Measurements from ENCODE around the gene NRIP2. TPM values are rescaled to one million over a fixed set of nuclear protein-coding genes. Genes with fewer than 3 reads are reported as not detected.
A peak's percentile ranks its signal among the peaks of the same experiment; 100 is the strongest.

Gene NRIP2
- total RNA-seq, 1 donor from 2014 or later: not detected

DNA sequence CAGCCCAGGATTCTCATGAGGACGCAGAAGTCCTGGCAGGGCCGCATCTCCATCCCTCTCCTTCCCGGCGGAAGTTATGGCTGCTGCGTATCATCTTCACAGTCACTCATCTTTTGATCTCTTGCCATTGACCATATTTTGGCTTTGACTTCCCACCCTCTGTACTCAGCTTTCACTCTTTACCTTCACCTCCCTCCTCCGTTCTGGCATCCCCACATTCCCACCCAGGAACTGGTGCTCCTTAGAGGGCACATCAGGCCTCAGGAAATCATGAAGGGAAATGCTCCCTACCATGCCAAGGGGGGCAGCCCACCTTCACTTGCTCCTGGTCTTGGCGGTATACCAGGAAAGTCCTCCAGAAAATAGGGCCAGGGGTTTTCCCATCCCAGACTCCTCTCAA lies 20.7 kb upstream of the NRIP2 start:
- TF ChIP-seq, protein P1, sequence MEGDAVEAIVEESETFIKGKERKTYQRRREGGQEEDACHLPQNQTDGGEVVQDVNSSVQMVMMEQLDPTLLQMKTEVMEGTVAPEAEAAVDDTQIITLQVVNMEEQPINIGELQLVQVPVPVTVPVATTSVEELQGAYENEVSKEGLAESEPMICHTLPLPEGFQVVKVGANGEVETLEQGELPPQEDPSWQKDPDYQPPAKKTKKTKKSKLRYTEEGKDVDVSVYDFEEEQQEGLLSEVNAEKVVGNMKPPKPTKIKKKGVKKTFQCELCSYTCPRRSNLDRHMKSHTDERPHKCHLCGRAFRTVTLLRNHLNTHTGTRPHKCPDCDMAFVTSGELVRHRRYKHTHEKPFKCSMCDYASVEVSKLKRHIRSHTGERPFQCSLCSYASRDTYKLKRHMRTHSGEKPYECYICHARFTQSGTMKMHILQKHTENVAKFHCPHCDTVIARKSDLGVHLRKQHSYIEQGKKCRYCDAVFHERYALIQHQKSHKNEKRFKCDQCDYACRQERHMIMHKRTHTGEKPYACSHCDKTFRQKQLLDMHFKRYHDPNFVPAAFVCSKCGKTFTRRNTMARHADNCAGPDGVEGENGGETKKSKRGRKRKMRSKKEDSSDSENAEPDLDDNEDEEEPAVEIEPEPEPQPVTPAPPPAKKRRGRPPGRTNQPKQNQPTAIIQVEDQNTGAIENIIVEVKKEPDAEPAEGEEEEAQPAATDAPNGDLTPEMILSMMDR (IDR thresholded peaks at IDR 0.05; ENCODE audit: unreplicated experiment): no peak
- peaks cover 7% of the 10 kb centered on the region for H3K36me3 Mint-ChIP-seq
- H3K27me3 Mint-ChIP-seq (ENCODE audit: low read depth): no peaks in the 10 kb centered on the region
- DNase-seq (ENCODE audit: low spot score in 2 of 2, unreplicated experiment in 2 of 2): no peak
- H3K9me3 Mint-ChIP-seq: no peaks in the 10 kb centered on the region
- H3K27ac Mint-ChIP-seq: no peak overlapping the region
- H3K4me3 Mint-ChIP-seq: no peak overlapping the region
- H3K4me1 Mint-ChIP-seq: peaks cover 5% of the 10 kb centered on the region

DNA sequence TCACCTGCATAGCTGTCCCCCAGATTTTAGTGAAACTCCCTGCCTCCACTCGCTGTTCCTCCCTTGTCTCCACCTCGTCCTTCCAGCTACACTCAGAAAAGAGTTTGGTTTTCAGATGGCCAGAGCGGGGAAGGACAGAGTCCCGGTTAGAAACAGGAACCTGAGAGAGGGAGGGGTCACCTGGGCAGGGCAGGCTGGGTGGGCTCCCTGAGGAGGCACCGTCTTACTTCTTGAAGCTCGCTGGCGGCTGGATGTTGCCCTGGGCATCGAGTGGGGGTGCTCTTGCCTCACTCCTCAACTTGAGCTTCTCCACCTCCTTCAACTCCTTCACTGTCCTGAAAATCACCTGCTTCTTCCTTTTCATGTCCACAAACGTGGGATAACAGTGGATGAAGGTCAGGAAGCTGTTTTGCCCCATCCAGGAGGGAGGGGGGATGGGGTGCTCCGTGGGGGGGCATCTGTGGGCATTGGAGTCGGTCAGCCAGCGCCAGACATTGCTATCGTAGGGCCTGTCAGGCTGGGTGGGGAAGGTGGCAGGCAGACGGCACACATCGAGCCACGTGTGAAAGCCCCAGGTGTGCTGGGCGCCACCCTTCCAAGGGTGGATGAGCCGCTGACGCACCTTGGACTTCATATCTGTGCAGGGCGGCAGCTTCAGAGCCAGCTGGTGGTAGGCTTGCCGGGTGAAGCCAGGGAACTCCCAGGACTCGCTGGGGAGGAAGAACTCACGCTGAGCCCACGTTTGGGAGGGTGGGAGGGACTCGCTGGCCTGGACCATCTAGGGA lies 20.0 kb upstream of the NRIP2 start:
- no peaks in the 10 kb centered on the region for H3K27me3 Mint-ChIP-seq (ENCODE audit: low read depth)
- H3K4me3 Mint-ChIP-seq: no peak overlapping the region
- H3K36me3 Mint-ChIP-seq: peaks cover 1% of the 10 kb centered on the region
- no peaks in the 10 kb centered on the region for H3K9me3 Mint-ChIP-seq
- H3K27ac Mint-ChIP-seq: no peak overlapping the region
- H3K4me1 Mint-ChIP-seq: peaks cover 5% of the 10 kb centered on the region
- DNase-seq (ENCODE audit: low spot score in 2 of 2, unreplicated experiment in 2 of 2): no peak
- TF ChIP-seq, protein P1 (IDR thresholded peaks at IDR 0.05; ENCODE audit: unreplicated experiment): no peak

DNA sequence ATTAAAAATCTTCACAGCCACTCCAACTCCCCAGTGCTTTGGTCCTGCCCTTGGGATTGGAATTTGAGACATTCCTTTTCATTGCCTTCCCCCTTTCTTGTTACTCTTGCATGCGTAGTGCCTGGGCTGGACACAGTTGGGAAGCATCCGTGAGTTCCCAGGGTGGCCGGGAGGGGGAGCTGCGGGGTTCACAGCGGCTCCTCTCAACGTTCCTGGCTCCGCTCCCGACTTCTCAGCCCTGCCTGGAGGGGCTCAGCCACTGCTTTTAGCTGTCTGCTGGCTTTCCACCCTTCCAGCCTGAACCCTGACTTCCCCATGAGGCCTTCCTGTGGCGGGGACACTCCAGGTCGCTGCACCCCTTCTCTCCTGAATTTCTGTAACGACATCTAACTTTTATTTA lies 18.8 kb upstream of the NRIP2 start:
- Mint-ChIP-seq H3K9me3 (no peaks in the 10 kb centered on the region), H3K4me3 (no peak overlapping the region), H3K4me1 (peaks cover 5% of the 10 kb centered on the region), H3K27me3 (ENCODE audit: low read depth) (no peaks in the 10 kb centered on the region), H3K27ac (no peak overlapping the region), H3K36me3 (no peaks in the 10 kb centered on the region)
- peak; percentile 81 to 92 for DNase-seq (ENCODE audit: low spot score in 2 of 2, unreplicated experiment in 2 of 2)
- TF ChIP-seq, protein P1 (IDR thresholded peaks at IDR 0.05; ENCODE audit: unreplicated experiment): peak; percentile 76

DNA sequence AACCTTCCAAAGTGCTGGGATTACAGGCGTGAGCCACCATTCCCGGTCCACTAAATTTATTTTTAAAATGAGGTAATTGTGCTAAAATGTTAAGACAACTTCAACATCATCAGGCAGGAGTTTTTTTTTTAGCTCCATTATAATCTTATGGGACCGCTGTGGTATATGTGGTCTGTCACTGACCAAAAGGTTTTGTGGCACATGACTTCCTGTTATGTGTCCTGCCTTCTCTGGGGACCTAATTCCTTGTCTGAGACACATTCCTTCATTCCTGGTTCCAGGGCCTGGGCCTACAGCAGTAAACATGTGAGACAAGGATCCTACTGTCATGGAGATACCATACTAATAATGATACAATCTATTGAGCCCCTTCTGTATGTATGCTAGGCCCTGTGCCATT lies 17.1 kb upstream of the NRIP2 start:
- no peaks in the 10 kb centered on the region for H3K9me3 Mint-ChIP-seq
- TF ChIP-seq, protein P1 (IDR thresholded peaks at IDR 0.05; ENCODE audit: unreplicated experiment): no peak
- peaks cover 5% of the 10 kb centered on the region for H3K4me1 Mint-ChIP-seq
- H3K27ac Mint-ChIP-seq: no peak overlapping the region
- H3K27me3 Mint-ChIP-seq (ENCODE audit: low read depth): no peaks in the 10 kb centered on the region
- no peak for DNase-seq (ENCODE audit: low spot score in 2 of 2, unreplicated experiment in 2 of 2)
- H3K36me3 Mint-ChIP-seq: peaks cover 2% of the 10 kb centered on the region
- no peak overlapping the region for H3K4me3 Mint-ChIP-seq

DNA sequence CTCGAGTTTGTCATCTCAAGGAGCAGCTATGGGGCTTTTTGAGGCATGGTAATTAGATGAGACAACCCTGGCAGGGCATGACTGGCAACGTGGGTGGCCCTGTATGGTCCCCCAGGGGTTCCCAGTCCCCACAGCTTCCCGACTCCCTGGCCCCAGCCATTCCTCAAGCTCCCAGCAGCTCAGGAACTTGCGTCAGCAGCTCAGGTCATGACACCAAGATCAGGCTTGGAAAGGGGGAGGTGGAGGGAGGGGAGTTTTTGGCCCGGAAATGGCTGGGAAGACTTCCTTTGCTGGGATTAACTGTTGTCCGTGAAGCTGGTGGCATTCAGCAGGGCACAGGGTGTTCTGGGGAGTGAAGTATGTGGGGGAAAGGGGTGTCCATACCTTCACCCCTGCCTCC lies 10.4 kb upstream of the NRIP2 start:
- peaks cover 4% of the 10 kb centered on the region for H3K36me3 Mint-ChIP-seq
- no peaks in the 10 kb centered on the region for H3K9me3 Mint-ChIP-seq
- TF ChIP-seq, protein P1 (IDR thresholded peaks at IDR 0.05; ENCODE audit: unreplicated experiment): no peak
- no peak for DNase-seq (ENCODE audit: low spot score in 2 of 2, unreplicated experiment in 2 of 2)
- H3K4me1 Mint-ChIP-seq: peaks cover 8% of the 10 kb centered on the region
- H3K27ac Mint-ChIP-seq: no peak overlapping the region
- H3K27me3 Mint-ChIP-seq (ENCODE audit: low read depth): no peaks in the 10 kb centered on the region
- H3K4me3 Mint-ChIP-seq: no peak overlapping the region

Measured in mesothelial cell of epicardium (in vitro differentiated cells).